ENCODE measurements around the gene KIF18B. TPM values are rescaled to one million over a fixed set of nuclear protein-coding genes. Genes with fewer than 3 reads are reported as not detected.

KIF18B gene
- total RNA-seq, 1 donor, result 0.72 TPM

DNA sequence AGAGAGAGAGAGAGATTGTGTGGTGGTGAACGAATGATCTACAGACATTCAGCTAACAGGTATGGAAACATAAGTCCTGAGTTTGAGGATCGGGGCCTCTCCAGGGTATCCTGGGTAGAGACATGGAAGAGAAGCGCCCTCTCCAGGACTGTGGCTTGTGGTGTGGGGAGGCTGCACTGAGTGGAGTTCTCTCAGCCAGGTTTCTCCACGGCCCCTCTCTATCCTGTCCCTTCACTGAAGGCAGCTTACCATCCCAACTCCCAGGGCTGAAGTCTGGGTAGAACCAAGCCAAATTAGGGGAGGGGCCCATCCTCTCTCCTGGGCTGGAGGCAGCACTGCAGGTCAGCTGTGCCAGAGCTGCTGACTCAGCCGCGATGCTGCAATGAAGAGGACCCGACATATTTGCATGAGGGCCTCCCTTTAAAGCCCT, 14.4 kb upstream of the KIF18B start:
- no peak overlapping the region for H2AFZ ChIP-seq (ENCODE audit: low read length)
- H3K9me3 ChIP-seq (ENCODE audit: low read depth, low read length), result no peaks in the 10 kb centered on the region
- H3K4me3 ChIP-seq (ENCODE audit: insufficient read depth, low read length), result no peak overlapping the region
- DNase-seq (ENCODE audit: insufficient read length, low spot score, missing footprints), result peak; percentile 87
- H3K4me1 ChIP-seq (ENCODE audit: insufficient read depth, low read length), result no peaks in the 10 kb centered on the region
- no peaks in the 10 kb centered on the region for H4K20me1 ChIP-seq (ENCODE audit: insufficient read depth, low read length)
- no peaks in the 10 kb centered on the region for H3K36me3 ChIP-seq (ENCODE audit: insufficient read depth, low read length)
- TF ChIP-seq, protein P1, sequence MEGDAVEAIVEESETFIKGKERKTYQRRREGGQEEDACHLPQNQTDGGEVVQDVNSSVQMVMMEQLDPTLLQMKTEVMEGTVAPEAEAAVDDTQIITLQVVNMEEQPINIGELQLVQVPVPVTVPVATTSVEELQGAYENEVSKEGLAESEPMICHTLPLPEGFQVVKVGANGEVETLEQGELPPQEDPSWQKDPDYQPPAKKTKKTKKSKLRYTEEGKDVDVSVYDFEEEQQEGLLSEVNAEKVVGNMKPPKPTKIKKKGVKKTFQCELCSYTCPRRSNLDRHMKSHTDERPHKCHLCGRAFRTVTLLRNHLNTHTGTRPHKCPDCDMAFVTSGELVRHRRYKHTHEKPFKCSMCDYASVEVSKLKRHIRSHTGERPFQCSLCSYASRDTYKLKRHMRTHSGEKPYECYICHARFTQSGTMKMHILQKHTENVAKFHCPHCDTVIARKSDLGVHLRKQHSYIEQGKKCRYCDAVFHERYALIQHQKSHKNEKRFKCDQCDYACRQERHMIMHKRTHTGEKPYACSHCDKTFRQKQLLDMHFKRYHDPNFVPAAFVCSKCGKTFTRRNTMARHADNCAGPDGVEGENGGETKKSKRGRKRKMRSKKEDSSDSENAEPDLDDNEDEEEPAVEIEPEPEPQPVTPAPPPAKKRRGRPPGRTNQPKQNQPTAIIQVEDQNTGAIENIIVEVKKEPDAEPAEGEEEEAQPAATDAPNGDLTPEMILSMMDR (IDR thresholded peaks at IDR 0.05; ENCODE audit: extremely low read depth, low read depth, low read length), result peak; percentile 12
- peaks cover 22% of the 10 kb centered on the region for H3K27me3 ChIP-seq (ENCODE audit: insufficient read depth, low read length)
- no peak overlapping the region for H3K4me2 ChIP-seq (ENCODE audit: insufficient read depth, low read length)
- H3K27ac ChIP-seq (ENCODE audit: low read depth, low read length), result no peak overlapping the region
- no peaks in the 10 kb centered on the region for H3K79me2 ChIP-seq (ENCODE audit: insufficient read depth, low read length)

DNA sequence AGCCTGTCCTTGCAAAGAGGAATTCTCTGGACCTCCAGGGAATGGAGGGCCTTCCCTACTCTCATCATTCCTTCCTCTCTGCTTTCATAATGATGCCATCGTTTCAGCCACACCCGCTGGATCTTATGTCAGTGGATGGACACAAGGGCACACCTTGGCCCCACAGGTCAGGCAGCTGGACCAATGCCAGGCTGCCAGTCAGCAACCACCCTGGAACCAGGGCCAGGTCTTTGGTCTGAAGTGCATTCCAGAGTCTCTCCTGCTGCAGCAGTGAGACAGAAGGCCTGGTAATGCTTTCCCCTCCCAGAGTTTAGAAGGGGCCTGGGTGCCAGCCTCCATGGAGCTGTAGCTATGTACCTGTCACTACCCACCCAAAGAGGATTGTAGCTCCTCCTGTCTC, 13.1 kb upstream of the KIF18B start:
- H3K36me3 ChIP-seq (ENCODE audit: insufficient read depth, low read length), result no peaks in the 10 kb centered on the region
- no peak overlapping the region for H2AFZ ChIP-seq (ENCODE audit: low read length)

DNA sequence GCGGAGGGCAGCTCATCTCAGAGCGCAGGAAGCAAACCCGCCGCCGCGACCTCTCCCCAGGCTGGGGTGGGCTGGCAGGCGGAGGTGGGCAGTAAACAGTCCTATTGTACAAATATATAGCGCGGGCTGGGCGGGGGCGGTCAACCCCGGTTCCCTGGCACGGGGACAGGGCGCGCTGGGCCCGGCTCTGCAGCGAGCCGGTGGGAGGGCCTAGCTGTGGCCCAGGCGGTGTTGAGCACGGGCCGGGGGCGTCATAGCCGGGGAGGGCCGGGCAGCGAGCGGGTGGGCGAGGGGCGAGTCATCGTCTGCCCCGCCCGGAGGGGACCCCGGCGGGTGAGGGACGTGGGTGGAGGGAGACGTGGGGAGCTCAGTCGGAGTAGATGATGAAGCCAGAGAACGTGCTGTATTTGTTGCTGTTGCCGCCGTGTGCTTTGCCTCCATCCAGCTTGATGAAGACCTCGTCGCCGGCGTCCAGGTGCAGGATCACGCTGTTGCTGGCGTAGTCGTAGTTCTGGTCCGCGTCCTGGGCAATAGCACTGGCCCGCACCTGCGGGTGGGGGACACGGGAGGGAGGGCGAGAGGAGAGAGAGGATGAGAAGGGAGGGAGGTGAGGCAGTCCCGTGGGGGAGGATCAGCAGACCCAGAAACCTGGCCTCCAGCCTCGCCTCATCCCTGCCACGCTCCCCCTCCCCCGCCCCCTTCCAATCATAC, 12.4 kb upstream of the KIF18B start:
- Histone ChIP-seq H3K27ac (ENCODE audit: low read depth, low read length) (no peak overlapping the region), H3K4me1 (ENCODE audit: insufficient read depth, low read length) (no peaks in the 10 kb centered on the region), H3K9me3 (ENCODE audit: low read depth, low read length) (no peaks in the 10 kb centered on the region), H3K4me3 (ENCODE audit: insufficient read depth, low read length) (peak overlapping the region; percentile 39), H3K36me3 (ENCODE audit: insufficient read depth, low read length) (no peaks in the 10 kb centered on the region), H3K79me2 (ENCODE audit: insufficient read depth, low read length) (no peaks in the 10 kb centered on the region), H4K20me1 (ENCODE audit: insufficient read depth, low read length) (no peaks in the 10 kb centered on the region), H3K27me3 (ENCODE audit: insufficient read depth, low read length) (peaks cover 6% of the 10 kb centered on the region), H2AFZ (ENCODE audit: low read length) (peak overlapping the region; percentile 47), H3K4me2 (ENCODE audit: insufficient read depth, low read length) (peak overlapping the region; percentile 44)
- TF ChIP-seq, protein P1 (IDR thresholded peaks at IDR 0.05; ENCODE audit: extremely low read depth, low read depth, low read length), result no peak
- peak; percentile 73 for DNase-seq (ENCODE audit: insufficient read length, low spot score, missing footprints)

More for the DNA sequence above, 13.1 kb upstream of the KIF18B start:
- TF ChIP-seq, protein P1 (IDR thresholded peaks at IDR 0.05; ENCODE audit: extremely low read depth, low read depth, low read length), result no peak
- peaks cover 11% of the 10 kb centered on the region for H3K27me3 ChIP-seq (ENCODE audit: insufficient read depth, low read length)
- no peak overlapping the region for H3K4me2 ChIP-seq (ENCODE audit: insufficient read depth, low read length)
- no peak overlapping the region for H3K4me3 ChIP-seq (ENCODE audit: insufficient read depth, low read length)
- H3K9me3 ChIP-seq (ENCODE audit: low read depth, low read length), result no peaks in the 10 kb centered on the region
- H3K27ac ChIP-seq (ENCODE audit: low read depth, low read length), result no peak overlapping the region
- no peaks in the 10 kb centered on the region for H3K4me1 ChIP-seq (ENCODE audit: insufficient read depth, low read length)
- H4K20me1 ChIP-seq (ENCODE audit: insufficient read depth, low read length), result no peaks in the 10 kb centered on the region
- DNase-seq (ENCODE audit: insufficient read length, low spot score, missing footprints), result no peak
- no peaks in the 10 kb centered on the region for H3K79me2 ChIP-seq (ENCODE audit: insufficient read depth, low read length)

Measured in osteoblast (primary cell).